GM18909 (cell line): Measurements from ENCODE around the gene CHMP4B.
"Not testable (repeated sequence)": the region's sequence is repeated elsewhere in the genome, so short reads cannot be mapped to it uniquely, and the experiment has no call there.

ENCODE experiments used
- ATAC-seq: cut with Tn5 transposase; IDR thresholded peaks from one replicate; pipeline ENCODE4 v1.9.1; 2021; ENCODE audit warnings: mild to moderate bottlenecking; ENCODE audit not compliant: unreplicated experiment, poor library complexity

CHMP4B gene

GRCh38 chr20:33789109-33789857 lies 21.9 kb upstream of the CHMP4B start:
- no peak for ATAC-seq

DNA sequence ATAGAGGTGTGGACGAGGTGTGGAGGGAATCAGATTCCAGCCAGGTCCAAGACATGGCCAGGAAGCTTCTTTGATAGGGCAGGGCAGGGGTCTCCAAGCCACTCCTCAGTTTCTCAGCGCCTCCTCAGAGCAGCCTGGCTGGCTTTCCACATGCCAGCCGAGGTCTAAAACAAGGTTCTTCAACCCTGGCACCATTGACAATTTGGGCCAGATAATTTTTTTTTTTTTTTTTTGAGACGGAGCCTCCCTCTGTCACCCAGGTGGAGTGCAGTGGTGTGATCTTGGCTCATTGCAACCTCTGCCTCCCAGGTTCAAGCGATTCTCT lies 21.3 kb upstream of the CHMP4B start:
- no peak for ATAC-seq

- no peak for ATAC-seq
Measured at GRCh38 chr20:33790566-33790965, 20.6 kb upstream of the CHMP4B start.

GRCh38 chr20:33791021-33791420 lies 20.1 kb upstream of the CHMP4B start:
- ATAC-seq = no peak

DNA sequence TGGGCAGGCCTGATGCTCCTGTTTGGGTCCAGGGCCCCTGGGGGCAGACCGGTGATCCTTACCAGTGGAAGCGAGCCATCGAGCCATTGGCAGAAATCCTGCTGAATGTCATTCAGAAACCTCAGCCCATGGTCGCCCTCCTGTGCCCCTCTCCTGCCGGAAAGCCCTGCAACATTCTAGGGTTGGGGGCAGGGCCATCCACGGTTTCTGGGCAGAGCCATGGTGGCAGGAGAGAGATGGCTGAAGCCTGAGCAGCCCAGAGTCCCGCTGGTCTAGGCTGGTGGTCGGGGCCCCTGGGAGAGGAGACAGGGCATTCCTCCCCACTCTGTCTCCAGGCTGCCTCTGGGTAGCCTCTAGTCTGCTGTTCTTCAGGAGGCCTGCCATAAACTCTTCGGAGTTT lies 19.6 kb upstream of the CHMP4B start:
- ATAC-seq = no peak

DNA sequence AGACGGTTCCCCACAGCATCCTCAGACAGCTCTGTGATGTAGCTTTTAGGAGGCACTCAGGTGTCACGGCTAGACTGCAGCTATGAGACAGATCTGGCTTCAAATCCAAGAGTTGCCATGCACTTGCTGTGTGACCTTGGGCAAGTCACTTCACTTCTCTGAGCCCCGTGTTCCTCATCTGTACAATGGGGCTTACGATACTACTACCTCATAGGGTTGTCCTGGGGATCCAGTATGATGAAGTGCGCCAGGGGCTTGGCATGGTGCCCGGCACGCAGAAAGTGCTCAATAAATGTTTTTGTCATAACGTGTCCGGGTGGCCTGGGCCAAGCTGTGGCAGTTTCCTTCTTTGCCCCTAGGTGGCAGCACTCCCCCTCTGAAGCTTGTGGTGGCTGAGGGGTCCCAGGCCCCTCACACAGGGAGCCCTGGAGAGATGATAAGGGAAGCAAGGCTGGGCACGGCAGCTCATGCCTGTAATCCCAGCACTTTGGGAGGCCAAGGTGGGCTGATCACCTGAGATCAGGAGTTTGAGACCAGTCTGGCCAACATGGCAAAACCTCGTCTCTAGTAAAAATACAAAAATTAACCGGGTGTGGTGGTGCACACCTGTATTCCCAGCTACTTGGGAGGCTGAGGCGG lies 19.1 kb upstream of the CHMP4B start:
- no peak for ATAC-seq

DNA sequence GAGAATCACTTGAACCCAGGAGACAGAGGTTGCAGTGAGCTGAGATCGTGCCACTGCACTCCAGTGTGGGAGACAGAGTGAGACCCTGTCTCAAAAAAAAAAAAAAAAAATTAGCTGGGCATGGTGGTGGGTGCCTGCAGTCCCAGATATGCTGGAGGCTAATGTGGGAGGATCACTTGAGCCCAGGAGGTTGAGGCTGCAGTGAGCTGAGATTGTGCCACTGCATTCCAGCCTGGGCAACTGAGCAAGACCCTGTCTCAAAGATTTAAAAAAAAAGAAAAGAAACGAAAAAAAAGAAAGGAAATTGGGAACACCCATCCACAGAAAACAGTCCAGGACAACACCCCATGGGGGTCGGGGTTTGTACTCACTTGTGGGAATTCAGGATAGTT lies 18.6 kb upstream of the CHMP4B start:
- not testable (repeated sequence) for ATAC-seq

DNA sequence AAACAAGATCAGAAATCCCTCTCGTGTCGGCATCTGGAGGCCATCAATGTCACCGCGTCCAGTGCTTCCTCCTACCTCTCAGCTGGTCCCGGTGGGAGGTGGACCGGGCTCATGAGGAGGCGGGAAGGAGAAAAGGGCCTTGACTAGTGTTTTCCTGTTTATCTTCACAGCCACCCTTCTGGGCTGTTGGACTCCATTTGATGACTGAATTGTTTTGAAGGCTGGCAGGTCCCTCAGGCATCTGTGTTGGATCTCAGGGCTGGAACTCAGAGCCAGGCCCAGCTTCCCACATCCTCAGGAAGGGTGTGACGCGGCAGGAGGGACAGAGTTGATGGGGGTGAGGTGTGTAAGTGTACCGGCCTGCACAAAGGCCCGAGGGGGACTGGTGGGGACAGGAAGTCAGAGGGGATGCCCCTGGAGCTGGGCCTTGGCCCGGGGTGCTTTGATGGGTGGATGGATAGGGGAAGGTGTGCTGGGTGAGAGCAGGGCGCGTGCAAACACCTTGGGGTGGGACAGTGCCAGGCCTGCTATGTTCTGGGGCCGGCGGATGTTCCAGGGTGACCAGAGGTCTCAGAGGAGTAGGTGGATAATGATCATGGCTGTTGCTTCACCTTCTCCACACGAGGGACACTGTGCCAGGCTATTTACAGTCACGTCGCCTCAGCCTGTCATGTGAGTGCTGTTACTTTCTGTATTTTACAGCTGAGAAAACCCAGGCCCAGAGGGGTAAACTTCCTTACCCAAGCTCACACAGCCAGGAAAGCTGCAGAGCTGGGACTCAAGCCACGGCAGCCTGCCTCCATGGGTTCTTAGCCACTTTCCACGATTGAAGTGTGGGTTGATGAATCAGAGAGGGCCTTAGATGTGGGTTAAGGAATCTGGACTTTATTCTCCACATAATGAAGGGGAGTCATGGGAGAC lies 17.9 kb upstream of the CHMP4B start:
- ATAC-seq = no peak

DNA sequence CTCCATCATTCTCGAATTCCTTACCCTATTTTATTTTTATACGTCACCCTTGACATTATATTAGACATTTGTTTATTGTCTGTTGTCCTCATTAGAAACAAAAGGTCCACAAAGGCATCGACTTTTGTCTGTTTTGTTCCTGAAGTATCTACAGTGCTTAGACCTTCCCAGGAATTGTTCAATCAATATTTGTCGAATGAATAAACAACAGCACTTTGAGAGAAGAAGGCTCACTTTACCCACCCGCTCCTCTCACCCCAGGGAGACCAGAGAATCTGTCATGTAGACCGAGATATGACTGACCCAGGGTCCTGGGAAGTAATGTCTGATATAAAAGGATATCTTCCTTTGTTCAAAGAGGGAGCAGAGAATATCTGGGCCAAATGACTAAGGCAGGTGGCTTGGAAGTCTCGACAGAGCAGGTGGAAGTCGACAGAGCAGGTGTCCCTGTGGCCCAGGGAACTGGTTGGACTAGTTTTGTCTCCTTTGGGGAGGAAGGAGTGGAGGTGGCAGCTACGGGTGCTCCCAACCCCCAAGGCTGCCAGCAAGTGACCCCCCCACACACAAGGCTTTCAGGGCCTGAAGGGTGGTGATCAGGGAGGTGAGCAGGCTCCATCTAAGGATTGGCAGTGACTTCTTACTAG lies 14.8 kb upstream of the CHMP4B start:
- ATAC-seq = no peak

DNA sequence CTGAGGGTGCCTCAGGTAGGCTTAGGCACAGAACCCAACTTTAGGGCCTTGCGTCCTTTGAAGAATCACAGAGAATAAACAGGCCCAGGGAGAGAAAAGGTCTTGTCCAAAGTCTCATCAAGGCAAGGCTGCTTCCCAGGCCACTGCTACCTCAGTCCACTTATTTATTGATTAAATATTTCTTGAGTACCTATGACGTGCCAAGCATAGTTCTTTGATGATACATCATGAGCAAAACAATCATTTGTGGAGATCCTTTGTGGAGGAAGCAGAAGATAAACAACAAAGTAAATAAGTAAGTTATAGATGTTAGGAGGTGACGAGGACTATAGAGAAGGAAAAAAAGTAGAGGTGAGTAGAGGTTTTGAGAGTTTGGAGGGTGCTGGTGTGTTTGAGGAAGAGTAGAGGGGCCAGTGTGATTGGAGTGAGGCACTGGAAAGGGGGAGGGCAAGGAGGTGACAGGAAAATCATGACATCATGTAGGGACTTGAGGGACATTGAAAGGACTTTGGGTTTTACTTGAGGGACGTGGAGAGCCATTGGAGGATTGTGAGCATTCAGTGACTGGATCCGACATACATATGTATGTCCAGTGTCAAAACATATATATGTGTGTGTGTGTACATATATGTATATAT lies 14.1 kb upstream of the CHMP4B start:
- no peak for ATAC-seq

GRCh38 chr20:33798444-33798843 lies 12.7 kb upstream of the CHMP4B start:
- no peak for ATAC-seq

DNA sequence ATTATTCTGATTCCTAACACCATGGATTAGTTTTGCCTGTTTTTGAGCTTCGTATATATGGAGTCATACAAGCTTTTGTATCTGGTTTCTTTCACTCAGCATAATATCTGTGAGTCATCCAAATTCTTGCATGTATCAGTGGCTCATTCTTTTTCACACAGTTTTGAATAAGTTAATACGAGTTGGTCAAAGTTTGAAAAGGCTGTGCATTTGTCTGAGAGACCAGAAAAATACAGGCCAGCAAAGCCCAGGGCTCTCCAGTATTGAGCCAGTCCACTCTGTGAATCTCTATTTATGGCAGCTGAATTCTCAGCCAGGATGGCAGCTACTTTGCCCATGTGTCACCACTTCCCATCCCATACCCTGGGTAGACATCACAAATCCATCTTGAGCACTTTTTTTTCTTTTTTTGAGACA lies 7.2 kb upstream of the CHMP4B start:
- no peak for ATAC-seq

DNA sequence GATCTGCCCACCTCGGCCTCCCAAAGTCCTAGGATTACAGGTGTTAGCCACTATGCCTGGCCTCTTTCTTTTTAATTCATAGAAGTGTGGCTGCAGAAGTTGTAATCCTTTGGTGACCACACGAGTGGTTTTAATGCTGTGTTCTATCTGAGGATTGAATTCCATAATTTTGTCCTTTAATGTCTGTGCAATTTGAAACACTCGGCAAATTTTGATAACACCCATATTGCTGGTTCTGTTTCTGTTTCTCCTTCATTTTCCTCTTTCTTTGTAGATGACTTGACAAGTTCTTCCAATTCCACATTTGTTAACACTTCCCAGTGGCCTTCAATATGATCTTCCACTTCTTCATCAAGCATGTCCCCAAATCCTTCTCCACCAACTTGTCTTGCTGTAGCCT lies 2.8 kb upstream of the CHMP4B start:
- no peak for ATAC-seq

DNA sequence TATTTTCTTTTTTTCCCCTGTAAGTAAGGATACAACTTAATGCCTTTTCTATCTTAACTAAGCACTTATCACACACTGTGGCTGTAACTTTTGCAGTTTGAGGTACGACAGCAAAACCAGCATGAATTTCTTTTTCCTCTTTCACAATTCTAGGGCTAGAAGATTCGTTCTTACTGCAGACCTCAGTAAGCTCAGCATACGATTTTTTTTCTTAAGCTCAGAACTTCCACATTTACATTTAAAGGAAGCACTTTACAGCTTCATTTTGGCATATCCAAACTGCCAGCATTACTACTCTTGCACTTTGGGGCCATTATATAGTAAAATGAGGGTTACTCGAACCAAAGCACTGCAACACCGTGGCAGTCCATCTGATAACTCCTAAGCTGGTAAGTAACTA lies 889 bp upstream of the CHMP4B start:
- no peak for ATAC-seq

DNA sequence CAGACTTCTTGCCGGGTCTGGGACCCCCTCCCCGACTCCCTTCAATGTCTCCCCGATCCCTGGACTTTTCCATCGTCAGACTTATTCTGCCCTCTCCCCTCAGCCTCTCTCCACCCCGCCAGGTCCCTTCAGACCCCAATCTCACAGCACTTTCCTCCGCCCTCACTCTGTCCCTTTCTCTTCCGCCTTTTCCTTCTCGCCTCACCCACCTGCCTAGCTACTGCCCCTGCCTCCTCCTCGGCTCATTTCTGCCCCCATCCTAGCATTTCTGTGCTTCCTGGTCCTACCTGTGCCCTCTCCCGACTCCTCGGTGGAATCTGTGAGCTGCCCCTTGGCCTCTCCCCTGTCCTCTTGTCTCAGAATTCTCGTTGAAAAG lies 616 bp downstream of the CHMP4B start:
- peak; percentile 2 for ATAC-seq

DNA sequence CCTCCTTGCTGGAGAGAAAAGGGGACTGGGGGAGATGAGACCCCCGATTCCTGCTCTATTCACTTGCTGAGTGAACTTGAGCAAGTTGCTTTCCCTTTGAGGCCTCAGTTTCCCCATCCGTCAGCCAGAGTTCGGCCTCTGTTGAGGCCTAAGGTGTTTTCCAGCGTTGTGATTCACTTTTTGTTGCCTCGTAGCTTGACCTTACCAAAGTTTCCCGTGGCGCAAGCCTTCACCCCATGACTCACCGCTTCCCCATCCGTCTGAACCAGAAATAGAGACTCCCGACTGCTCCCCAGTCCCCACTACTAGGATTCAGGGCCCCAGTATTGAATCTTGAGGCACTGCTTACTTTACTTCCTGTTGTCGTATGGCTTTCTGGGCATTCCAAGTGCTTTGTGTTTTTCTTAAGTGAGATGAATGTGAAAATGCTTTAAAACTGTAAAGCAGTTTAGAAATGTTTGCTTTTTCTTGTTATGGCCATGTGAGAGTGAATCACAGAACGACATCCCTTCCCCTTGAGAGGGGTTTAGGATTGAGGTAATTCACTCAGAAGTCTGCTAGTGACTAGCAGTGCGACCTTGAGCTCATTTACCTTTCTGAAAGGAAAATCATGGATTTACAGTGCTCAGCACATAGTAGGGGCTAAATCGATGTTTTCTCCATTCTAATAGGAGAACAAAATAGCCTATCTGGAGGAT lies 1.2 kb downstream of the CHMP4B start:
- ATAC-seq = no peak

DNA sequence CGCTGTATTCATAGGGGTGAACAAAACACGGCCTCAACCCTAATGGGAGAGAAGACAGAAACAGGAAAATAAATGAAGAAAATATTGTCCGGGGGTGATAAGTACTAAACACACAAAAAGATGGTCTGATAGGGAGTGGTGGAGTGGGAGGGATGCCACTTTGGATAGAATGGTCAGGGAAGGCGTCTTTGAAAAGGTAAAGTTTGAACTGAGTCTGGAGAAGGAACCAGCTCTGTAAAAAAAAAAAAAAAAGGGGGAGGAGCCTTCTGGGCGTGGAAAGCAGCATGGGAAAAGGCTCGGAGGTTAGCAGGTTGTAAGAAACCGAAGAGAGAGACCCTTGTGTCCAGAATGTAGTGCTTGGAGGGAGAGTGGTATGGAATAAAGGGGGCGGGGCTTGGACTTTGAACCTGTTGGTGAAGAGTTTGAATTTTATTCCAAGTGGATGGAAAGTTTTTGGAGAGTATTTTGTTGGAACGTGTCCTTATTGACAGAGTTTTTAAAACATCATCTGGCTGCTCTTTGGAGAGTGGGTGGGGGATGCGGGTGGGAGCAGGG lies 1.8 kb downstream of the CHMP4B start:
- ATAC-seq = no peak

DNA sequence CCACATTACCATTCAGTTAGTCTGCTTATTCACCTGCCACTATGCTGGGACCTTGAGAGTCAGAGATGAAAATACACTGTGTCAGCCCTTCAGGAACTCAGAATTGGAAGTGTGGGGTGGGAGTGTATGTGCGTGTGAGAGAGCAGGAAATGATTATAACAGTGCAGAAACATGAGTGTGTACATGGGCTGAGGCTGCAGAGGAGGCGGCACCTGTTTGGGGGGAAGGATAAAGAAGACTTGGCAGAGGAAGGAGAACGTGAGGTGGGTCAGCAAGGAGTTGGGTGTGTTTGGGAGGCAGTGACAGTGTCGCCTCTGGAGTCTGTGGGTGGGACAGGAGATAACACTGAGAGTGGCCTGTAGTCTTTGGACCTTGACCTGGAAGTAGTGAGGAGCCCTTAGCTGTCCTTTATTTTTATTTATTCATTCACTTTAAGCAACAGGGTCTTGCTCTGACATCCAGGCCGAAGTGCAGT lies 3.1 kb downstream of the CHMP4B start:
- no peak for ATAC-seq

DNA sequence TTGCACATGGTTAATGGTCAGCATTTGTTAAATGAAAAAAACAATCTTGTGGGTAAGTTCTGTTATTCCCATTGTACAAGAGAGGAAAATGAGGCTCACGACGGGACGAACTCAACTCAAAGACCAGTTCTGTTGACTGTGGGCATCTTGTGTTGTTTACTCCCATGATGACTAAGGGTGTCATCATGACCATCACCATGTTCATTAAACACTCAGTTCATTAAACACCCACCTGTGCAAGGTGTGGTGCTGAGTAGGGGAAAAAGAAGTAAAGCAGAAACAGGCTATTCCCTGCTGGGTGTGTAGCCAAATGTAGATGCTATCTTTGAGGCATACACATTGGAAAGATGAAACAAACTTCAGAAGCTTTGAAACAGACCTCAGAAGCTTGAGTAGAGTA lies 4.5 kb downstream of the CHMP4B start:
- no peak for ATAC-seq
